H1 (cell line): ENCODE results near the gene APOBEC2. TPM values are rescaled to one million over a fixed set of nuclear protein-coding genes. Genes with fewer than 3 reads are reported as not detected.

Source experiments
- BRCA1 ChIP-seq: IDR thresholded peaks from 2 replicates; pipeline ENCODE4 v1.6.1; 2012; ENCODE audit warnings: low read depth, low read length, improper control_type of control experiment
- CBX8 ChIP-seq: fragments of 300-800, 300-1000 bp; sonication (generic); IDR thresholded peaks from 2 replicates; pipeline ENCODE4 v1.7.1; 2016; ENCODE audit warnings: low read depth, low read length, borderline replicate concordance
- CHD2 ChIP-seq: IDR thresholded peaks from 2 replicates; pipeline ENCODE4 v1.6.1; 2012; ENCODE audit warnings: low read length, improper control_type of control experiment
- POLR2A ChIP-seq, 2 experiments: IDR thresholded peaks; 1 replicate in 1 of 2; 2 replicates in 1 of 2; pipeline ENCODE4 v1.6.1; 2011; ENCODE audit warnings: low read depth in 2 of 2, low read length in 2 of 2, mild to moderate bottlenecking in 2 of 2; ENCODE audit errors: control extremely low read depth in 1 of 2
- RBBP5 ChIP-seq: IDR thresholded peaks from 2 replicates; pipeline ENCODE4 v1.7.1; 2012; ENCODE audit warnings: low read depth, mild to moderate bottlenecking, inconsistent platforms, low read length, moderate library complexity, borderline replicate concordance
- SUZ12 ChIP-seq: fragments of 200-600 bp; sonication (generic); IDR thresholded peaks from 2 replicates; pipeline ENCODE4 v1.6.1; 2012; ENCODE audit warnings: mild to moderate bottlenecking, inconsistent platforms, low read length, moderate library complexity, mixed read lengths
- TCF12 ChIP-seq: IDR thresholded peaks from 2 replicates; pipeline ENCODE4 v1.6.1; 2011; ENCODE audit warnings: low read depth, mild to moderate bottlenecking, low read length
- ZNF274 ChIP-seq: IDR thresholded peaks from 2 replicates; pipeline ENCODE4 v1.7.0; 2012; ENCODE audit warnings: low read length, borderline replicate concordance; ENCODE audit errors: extremely low read depth
- polyA plus RNA-seq, 7 experiments: library from polyadenylated mRNA; depleted of rRNA in 3 of 7; stranded (reverse) in 5 of 7; unstranded in 2 of 7; fragments of >200 nt in 5 of 7; fragments of 200-250 nt in 2 of 7; gene quantifications; 1 replicate in 5 of 7; 2 replicates in 1 of 7; 4 replicates in 1 of 7; pipeline versions ENCODE4 v1.2.1 to v1.2.3, GENCODE V29; 2011 to 2013; ENCODE audit warnings: missing spikeins in 2 of 7, mixed read lengths in 2 of 7
- total RNA-seq: library from RNA; stranded (reverse); fragmentation: NEBNext Ultra II Directional; extraction: Animal tissue kit (Norgen Biotek cat#: 25700); gene quantifications from 2 replicates; pipeline ENCODE4 v1.2.1, GENCODE V29; 2021
- TF ChIP-seq, protein P1 (sequence below): IDR thresholded peaks from 2 replicates; pipeline ENCODE4 v1.6.1; 2011; ENCODE audit warnings: low read length, improper control_type of control experiment

APOBEC2 gene
- total and polyA plus RNA-seq, 2 of the 8 experiments (the other 6 are each of a cell fraction or from before 2014, with no cell fraction given): not detected

- TF ChIP-seq, protein P1, sequence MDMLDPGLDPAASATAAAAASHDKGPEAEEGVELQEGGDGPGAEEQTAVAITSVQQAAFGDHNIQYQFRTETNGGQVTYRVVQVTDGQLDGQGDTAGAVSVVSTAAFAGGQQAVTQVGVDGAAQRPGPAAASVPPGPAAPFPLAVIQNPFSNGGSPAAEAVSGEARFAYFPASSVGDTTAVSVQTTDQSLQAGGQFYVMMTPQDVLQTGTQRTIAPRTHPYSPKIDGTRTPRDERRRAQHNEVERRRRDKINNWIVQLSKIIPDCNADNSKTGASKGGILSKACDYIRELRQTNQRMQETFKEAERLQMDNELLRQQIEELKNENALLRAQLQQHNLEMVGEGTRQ: no peak
- TF ChIP-seq RBBP5: no peak
- TF ChIP-seq SUZ12: no peak
- no peak for TF ChIP-seq ZNF274
- TF ChIP-seq CHD2: no peak
- TF ChIP-seq BRCA1: no peak
- TF ChIP-seq CBX8: no peak
- no peak for TF ChIP-seq TCF12
- no peak for TF ChIP-seq POLR2A (IDR thresholded peaks at IDR 0.05; ENCODE audit: control extremely low read depth in 1 of 2, low read depth in 2 of 2, low read length in 2 of 2)
Measured at GRCh38 chr6:41039060-41039998, 13.7 kb upstream of the APOBEC2 start, which contains the start of gene UNC5CL (continued).
